NCI-H510A treated with DMSO at 0.1 percent for 48 hours (cell line): ENCODE measurements around the gene MRPS14.
"Not testable (repeated sequence)": the region's sequence is repeated elsewhere in the genome, so short reads cannot be mapped to it uniquely, and the experiment has no call there.

ENCODE experiments used
- DNase-seq: peaks from one replicate; lab custom pipeline; 2025; lab: John Stamatoyannopoulos, UW

The MRPS14 gene

GRCh38 chr1:175023043-175023921 lies at the start of gene MRPS14:
MRPS14 (minus strand) TSS chr1:175023425; CDS start chr1:175023408, 17 bp downstream.
- DNase-seq: peak; percentile 97

GRCh38 chr1:175072099-175072951 lies 49.1 kb upstream of the MRPS14 start:
- no peak for DNase-seq

- no peak for DNase-seq
These were observed 48.2 kb upstream of the MRPS14 start for GRCh38 chr1:175071276-175071943.

- no peak for DNase-seq
These were observed 47.6 kb upstream of the MRPS14 start for GRCh38 chr1:175070818-175071217.

- DNase-seq: no peak
These were observed 44.3 kb upstream of the MRPS14 start, which contains the start of gene TNN for GRCh38 chr1:175067362-175068106. TNN (plus strand) TSS chr1:175067833; CDS start chr1:175077419, 9,586 bp downstream.

- DNase-seq: no peak
These were observed 39.6 kb upstream of the MRPS14 start for GRCh38 chr1:175062858-175063257.

GRCh38 chr1:175062339-175062738 lies 39.1 kb upstream of the MRPS14 start:
- no peak for DNase-seq

- no peak for DNase-seq
These were observed 31.5 kb upstream of the MRPS14 start for GRCh38 chr1:175054736-175055135.

- DNase-seq: no peak
These were observed 27.8 kb upstream of the MRPS14 start for GRCh38 chr1:175050992-175051391.

- no peak for DNase-seq
These were observed 22.3 kb upstream of the MRPS14 start for GRCh38 chr1:175045519-175045918.

GRCh38 chr1:175045097-175045496 lies 21.9 kb upstream of the MRPS14 start:
- no peak for DNase-seq

- DNase-seq: not testable (repeated sequence)
These were observed 21.4 kb upstream of the MRPS14 start for GRCh38 chr1:175044591-175044990.

GRCh38 chr1:175043824-175044223 lies 20.6 kb upstream of the MRPS14 start:
- no peak for DNase-seq

GRCh38 chr1:175042650-175043049 lies 19.4 kb upstream of the MRPS14 start:
- no peak for DNase-seq

GRCh38 chr1:175040324-175040879 lies 17.2 kb upstream of the MRPS14 start:
- DNase-seq: peak; percentile 17

- DNase-seq: no peak
These were observed 14.2 kb upstream of the MRPS14 start for GRCh38 chr1:175037416-175037815.

- DNase-seq: no peak
These were observed 13.3 kb upstream of the MRPS14 start for GRCh38 chr1:175036476-175036875.

GRCh38 chr1:175035865-175036264 lies 12.6 kb upstream of the MRPS14 start:
- no peak for DNase-seq

- DNase-seq: no peak
These were observed 11.6 kb upstream of the MRPS14 start for GRCh38 chr1:175034775-175035174.

- DNase-seq: no peak
These were observed 10.7 kb upstream of the MRPS14 start for GRCh38 chr1:175033953-175034352.

- DNase-seq: no peak
These were observed 1.5 kb upstream of the MRPS14 start for GRCh38 chr1:175024773-175025172.
